Measurements from ENCODE around the gene STOX1. TPM values are rescaled to one million over a fixed set of nuclear protein-coding genes. Genes with fewer than 3 reads are reported as not detected.

Gene STOX1
- total and polyA plus RNA-seq, 2 of the 13 experiments (the other 11 are each of a cell fraction or from before 2014, with no cell fraction given), result 2.5 to 6.0 TPM

GRCh38 chr10:68900427-68901104 lies 73.2 kb downstream of the STOX1 start (continued):
- TF ChIP-seq GMEB2 (CRISPR knock-in tag; IDR thresholded peaks at IDR 0.05; ENCODE audit: low read depth) (peak; percentile 16; the same call in 1 of the 2 replicates), SETDB1 (CRISPR knock-in tag; IDR thresholded peaks at IDR 0.05; ENCODE audit: borderline replicate concordance) (no peak), ELK4 (CRISPR knock-in tag; IDR thresholded peaks at IDR 0.05; ENCODE audit: borderline replicate concordance) (no peak), MAZ (IDR thresholded peaks at IDR 0.05; ENCODE audit: borderline replicate concordance, low read depth, low read length) (no peak), MAZ (CRISPR knock-in tag; IDR thresholded peaks at IDR 0.05; ENCODE audit: low read depth) (peak; percentile 83), ZBTB10 (CRISPR knock-in tag; IDR thresholded peaks at IDR 0.05; ENCODE audit: borderline replicate concordance) (0 out of 2 replicates have a peak, but pooled peaks have one; percentile 64), HINFP (CRISPR knock-in tag; IDR thresholded peaks at IDR 0.05; ENCODE audit: low read depth) (peak; percentile 83; the same call in 1 of the 2 replicates), ZNF441 (CRISPR knock-in tag; IDR thresholded peaks at IDR 0.05; ENCODE audit: borderline replicate concordance) (no peak; the same call in 1 of the 2 replicates), REST (IDR thresholded peaks at IDR 0.05; ENCODE audit: borderline replicate concordance in 1 of 2, low read depth in 1 of 2, low read length in 2 of 2) (peak in 1 of 2 experiments; percentile 73; a peak in 2 of 4 replicates), ZNF296 (CRISPR knock-in tag; conservative IDR thresholded peaks at IDR 0.05) (peak; percentile 32; the same call in 1 of the 2 replicates), IRF2 (CRISPR knock-in tag; IDR thresholded peaks at IDR 0.05) (no peak), PTBP1 (IDR thresholded peaks at IDR 0.05; ENCODE audit: low read depth, low read length, poor library complexity, severe bottlenecking) (no peak), ZNF737 (CRISPR knock-in tag; IDR thresholded peaks at IDR 0.05; ENCODE audit: borderline replicate concordance) (no peak)
